Karpas-422 (cell line): ENCODE measurements around the gene FBN1. TPM values are rescaled to one million over a fixed set of nuclear protein-coding genes. Genes with fewer than 3 reads are reported as not detected.

Source experiments
- DNase-seq: peaks from one replicate; pipeline ENCODE4 v3.0.0-alpha.2; 2015
- H2AFZ ChIP-seq: fragments of 200-600 bp; sonication (generic); 2 replicates; pipeline ENCODE4 v1.6.1; 2014; ENCODE audit warnings: antibody characterized with exemption, low read length, mixed read lengths
- H3K27ac ChIP-seq: fragments of 200-600 bp; sonication (generic); 2 replicates; pipeline ENCODE4 v1.5.1; 2014; ENCODE audit warnings: mild to moderate bottlenecking, low read length, moderate library complexity
- H3K27me3 ChIP-seq: fragments of 200-600 bp; sonication (generic); 2 replicates; pipeline ENCODE4 v1.6.1; 2014; ENCODE audit warnings: low read length, mixed read lengths
- H3K36me3 ChIP-seq: fragments of 200-600 bp; sonication (generic); 2 replicates; pipeline ENCODE4 v1.6.1; 2014; ENCODE audit warnings: low read length, mixed read lengths; ENCODE audit not compliant: insufficient read depth
- H3K4me1 ChIP-seq: fragments of 200-600 bp; sonication (generic); 2 replicates; pipeline ENCODE4 v1.6.1; 2014; ENCODE audit warnings: mild to moderate bottlenecking, low read length, mixed read lengths
- H3K4me2 ChIP-seq: fragments of 200-600 bp; sonication (generic); 2 replicates; pipeline ENCODE4 v1.6.1; 2014; ENCODE audit warnings: low read length, low read depth, mild to moderate bottlenecking; ENCODE audit not compliant: poor library complexity, severe bottlenecking
- H3K4me3 ChIP-seq: fragments of 200-600 bp; sonication (generic); 2 replicates; pipeline ENCODE4 v1.5.1; 2014; ENCODE audit warnings: mild to moderate bottlenecking, antibody characterized with exemption, low read length, mixed read lengths
- H3K79me2 ChIP-seq: fragments of 200-600 bp; sonication (generic); 2 replicates; pipeline ENCODE4 v1.6.1; 2014; ENCODE audit warnings: mild to moderate bottlenecking, low read length, mixed read lengths
- H3K9ac ChIP-seq: fragments of 200-600 bp; sonication (generic); 2 replicates; pipeline ENCODE4 v1.6.0; 2014; ENCODE audit warnings: low read length
- H3K9me2 ChIP-seq: fragments of 200-600 bp; sonication (generic), shearing (Covaris generic); replicated peaks from 2 replicates; pipeline ENCODE4 v1.6.0; 2014; ENCODE audit warnings: mild to moderate bottlenecking, low read length, moderate library complexity; ENCODE audit not compliant: insufficient read depth
- H3K9me3 ChIP-seq: fragments of 300-700, 200-600 bp; sonication (generic); 2 replicates; pipeline ENCODE4 v1.6.1; 2014; ENCODE audit warnings: low read length, mixed read lengths
- H4K20me1 ChIP-seq: fragments of 200-600 bp; sonication (generic); 2 replicates; pipeline ENCODE4 v1.6.1; 2014; ENCODE audit warnings: mild to moderate bottlenecking, antibody characterized with exemption, low read length, low read depth; ENCODE audit not compliant: insufficient read depth
- total RNA-seq: library from RNA; depleted of rRNA; stranded (reverse); fragments of >200 nt; shearing (Covaris generic); gene quantifications from 2 replicates; pipeline ENCODE4 v1.2.3, GENCODE V29; 2014; ENCODE audit warnings: low replicate concordance

Gene FBN1
- total RNA-seq, 1 experiment from 2014 or later = 0.86 TPM

DNA sequence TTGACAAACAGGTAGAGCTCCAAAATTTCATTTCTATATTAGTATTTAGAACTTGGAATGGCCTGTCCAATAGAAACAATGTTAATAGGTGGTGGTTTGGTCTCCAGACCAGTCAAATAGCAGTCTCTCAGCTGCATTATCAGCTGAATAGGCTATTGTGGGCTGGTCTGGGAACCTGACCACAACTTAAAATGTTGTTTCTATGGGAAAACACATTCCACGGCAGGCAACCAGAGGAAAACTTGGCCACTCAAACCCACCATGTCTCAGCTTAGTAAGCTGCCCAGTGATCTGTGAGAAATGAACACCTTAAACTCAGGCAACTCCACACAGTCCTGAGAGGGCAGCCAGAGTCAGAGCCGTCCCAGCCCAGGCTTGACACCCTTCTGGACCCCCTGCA lies 20.4 kb downstream of the FBN1 start:
- Histone ChIP-seq H3K4me3 (no peak overlapping the region), H3K4me1 (no peaks in the 10 kb centered on the region; the same call in 1 of the 2 replicates), H3K79me2 (no peaks in the 10 kb centered on the region), H2AFZ (no peak overlapping the region), H3K4me2 (no peak overlapping the region), H3K9me3 (no peaks in the 10 kb centered on the region), H3K9me2 (no peaks in the 10 kb centered on the region), H4K20me1 (no peaks in the 10 kb centered on the region), H3K36me3 (no peaks in the 10 kb centered on the region), H3K27ac (no peak overlapping the region), H3K27me3 (no peaks in the 10 kb centered on the region), H3K9ac (no peak overlapping the region)
- DNase-seq = no peak

DNA sequence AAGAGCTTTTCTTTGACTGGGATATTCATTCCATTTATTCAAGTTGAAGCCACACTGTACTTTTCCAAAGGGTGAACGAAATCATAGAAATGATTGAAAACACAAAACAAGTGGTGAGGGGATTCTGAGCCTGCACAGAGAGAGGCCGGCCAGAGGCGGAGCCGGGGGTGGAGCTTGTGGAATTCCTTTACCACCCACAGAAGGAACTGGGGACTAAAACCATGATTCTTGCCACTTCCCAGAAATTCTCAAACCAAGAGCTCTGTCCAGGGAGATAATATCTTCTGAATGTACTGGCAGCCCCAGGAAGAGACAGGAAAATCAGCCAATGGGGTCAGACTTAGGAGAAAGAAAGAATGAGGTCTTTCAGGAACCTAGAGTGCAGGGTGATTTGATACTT lies 20.8 kb downstream of the FBN1 start:
- Histone ChIP-seq H2AFZ (no peak overlapping the region), H3K9me3 (no peaks in the 10 kb centered on the region)

DNA sequence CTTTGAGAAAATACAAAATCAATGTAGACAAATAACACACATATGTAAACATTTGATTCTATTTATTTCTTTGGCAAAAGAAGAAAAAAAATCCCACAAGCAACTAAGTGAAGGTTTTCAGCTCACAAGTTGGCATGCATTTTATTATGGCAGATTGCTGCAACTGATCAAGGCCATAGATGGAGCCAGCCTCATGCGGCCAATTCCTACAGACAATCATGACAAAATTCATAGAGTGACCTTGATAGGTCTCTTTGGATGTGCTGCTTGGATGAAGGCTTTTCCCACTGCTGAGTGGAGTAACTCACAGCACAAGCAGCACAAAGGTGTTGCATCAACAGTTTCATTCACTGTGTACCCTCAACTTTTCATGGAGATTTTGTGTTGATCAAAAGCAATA lies 22.1 kb downstream of the FBN1 start:
- Histone ChIP-seq H3K27ac (no peak overlapping the region), H3K79me2 (no peaks in the 10 kb centered on the region)
- DNase-seq = no peak

More for the DNA sequence above, 20.8 kb downstream of the FBN1 start:
- H4K20me1 ChIP-seq = no peaks in the 10 kb centered on the region
- H3K9ac ChIP-seq = no peak overlapping the region
- no peaks in the 10 kb centered on the region for H3K27me3 ChIP-seq
- H3K9me2 ChIP-seq = no peaks in the 10 kb centered on the region
- H3K36me3 ChIP-seq = no peaks in the 10 kb centered on the region
- H3K4me2 ChIP-seq = no peak overlapping the region
- H3K79me2 ChIP-seq = no peaks in the 10 kb centered on the region
- H3K4me1 ChIP-seq = no peaks in the 10 kb centered on the region
- DNase-seq = no peak
- no peak overlapping the region for H3K4me3 ChIP-seq
- H3K27ac ChIP-seq = no peak overlapping the region

DNA sequence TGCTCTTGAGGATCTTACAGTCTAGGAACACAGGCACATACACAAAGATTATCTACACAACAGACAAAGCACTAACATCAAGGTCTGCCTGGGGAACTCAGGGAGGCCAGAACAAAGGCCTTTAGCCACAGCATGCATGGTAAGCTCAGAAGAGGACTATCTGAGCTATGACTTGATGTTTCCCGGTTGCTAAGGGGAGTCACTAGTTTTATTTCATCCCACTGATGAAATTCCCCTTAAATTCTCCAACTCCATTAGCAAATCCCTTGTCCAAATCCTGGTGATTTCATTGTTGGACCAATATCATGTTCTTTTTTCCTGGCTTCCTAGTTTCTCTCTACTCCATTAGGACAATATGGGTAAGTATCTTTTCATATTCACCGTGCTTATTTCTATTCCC lies 23.3 kb downstream of the FBN1 start:
- Histone ChIP-seq H3K9ac (no peak overlapping the region), H2AFZ (no peak overlapping the region), H3K36me3 (no peaks in the 10 kb centered on the region), H3K4me2 (no peak overlapping the region), H3K79me2 (no peaks in the 10 kb centered on the region), H3K4me3 (no peak overlapping the region), H4K20me1 (no peaks in the 10 kb centered on the region), H3K9me2 (no peaks in the 10 kb centered on the region), H3K9me3 (no peaks in the 10 kb centered on the region), H3K27ac (no peak overlapping the region), H3K4me1 (no peaks in the 10 kb centered on the region), H3K27me3 (no peaks in the 10 kb centered on the region)
- no peak for DNase-seq

More for the DNA sequence above, 22.1 kb downstream of the FBN1 start:
- Histone ChIP-seq H3K4me1 (no peaks in the 10 kb centered on the region), H3K36me3 (no peaks in the 10 kb centered on the region), H3K9me3 (no peaks in the 10 kb centered on the region), H3K9ac (no peak overlapping the region), H3K4me3 (no peak overlapping the region), H3K9me2 (no peaks in the 10 kb centered on the region), H3K27me3 (no peaks in the 10 kb centered on the region), H2AFZ (no peak overlapping the region), H4K20me1 (no peaks in the 10 kb centered on the region), H3K4me2 (no peak overlapping the region)

DNA sequence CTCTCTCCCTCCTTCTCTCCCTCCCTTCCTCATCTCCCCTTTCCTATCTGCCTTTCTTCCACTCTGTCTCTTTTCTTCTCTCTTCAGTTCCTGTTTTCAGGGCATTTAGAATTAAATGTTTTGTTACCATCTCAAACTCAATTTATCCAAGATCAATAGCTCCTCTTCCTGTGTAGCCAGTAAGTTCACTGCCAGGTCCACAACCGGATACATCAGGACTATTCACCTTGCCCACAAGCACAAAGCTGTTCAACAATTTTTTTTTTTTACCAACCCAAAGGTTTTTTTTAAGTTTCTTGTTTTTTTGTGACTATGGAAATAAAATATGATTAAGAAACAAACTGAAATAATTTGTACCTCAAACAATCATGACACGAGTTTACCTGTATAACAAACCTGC lies 26.1 kb downstream of the FBN1 start:
- Histone ChIP-seq H2AFZ (no peak overlapping the region), H3K4me1 (no peaks in the 10 kb centered on the region), H4K20me1 (no peaks in the 10 kb centered on the region), H3K27me3 (no peaks in the 10 kb centered on the region), H3K27ac (no peak overlapping the region), H3K79me2 (no peaks in the 10 kb centered on the region), H3K36me3 (no peaks in the 10 kb centered on the region), H3K9me2 (no peaks in the 10 kb centered on the region), H3K9me3 (no peaks in the 10 kb centered on the region), H3K9ac (no peak overlapping the region), H3K4me3 (no peak overlapping the region), H3K4me2 (no peak overlapping the region)
- no peak for DNase-seq

DNA sequence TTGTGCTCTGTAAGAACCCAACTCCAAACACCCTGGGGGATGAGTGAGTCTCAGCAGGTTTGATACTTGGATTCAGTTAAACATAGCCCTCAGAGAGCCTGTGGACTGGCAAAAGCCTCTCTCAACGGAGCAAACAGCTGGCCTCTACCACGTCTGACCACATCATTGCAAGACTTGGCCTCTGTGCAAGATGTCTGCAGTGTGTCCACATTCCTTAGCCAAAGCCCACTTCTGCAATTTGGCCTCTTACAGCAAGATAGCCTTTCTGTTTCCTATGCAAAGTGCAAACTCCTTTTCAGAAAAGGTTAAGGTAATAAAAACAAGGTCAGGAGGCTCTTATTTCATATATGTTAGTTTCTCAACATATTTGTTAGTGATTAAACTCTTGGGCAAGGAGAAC lies 27.9 kb downstream of the FBN1 start:
- Histone ChIP-seq H3K36me3 (no peaks in the 10 kb centered on the region), H2AFZ (no peak overlapping the region)
- no peak for DNase-seq

DNA sequence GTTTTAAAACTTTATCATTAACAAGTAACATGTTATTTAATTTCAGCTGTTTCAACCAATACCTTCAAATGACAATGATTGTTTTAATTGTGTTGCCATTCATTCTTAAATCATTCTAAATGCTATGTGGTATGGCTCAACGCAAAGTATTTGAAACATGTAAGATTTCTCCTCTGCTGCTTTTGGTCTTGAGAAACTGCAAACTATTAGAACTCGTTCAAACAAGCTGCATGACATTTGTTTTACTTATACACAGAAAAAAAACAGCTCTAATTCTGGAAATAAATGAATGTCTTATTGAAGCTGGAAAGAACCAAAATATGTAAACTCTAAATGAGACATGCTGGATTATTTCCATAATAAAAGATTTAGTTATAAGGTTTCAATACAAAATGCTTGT lies 29.3 kb downstream of the FBN1 start:
- Histone ChIP-seq H3K4me1 (no peaks in the 10 kb centered on the region), H3K9me2 (no peaks in the 10 kb centered on the region), H3K4me2 (no peak overlapping the region)

More for the DNA sequence above, 27.9 kb downstream of the FBN1 start:
- Histone ChIP-seq H3K4me2 (no peak overlapping the region), H3K9me3 (no peaks in the 10 kb centered on the region), H3K27ac (no peak overlapping the region), H3K9ac (no peak overlapping the region), H4K20me1 (no peaks in the 10 kb centered on the region), H3K4me1 (no peaks in the 10 kb centered on the region), H3K9me2 (no peaks in the 10 kb centered on the region), H3K27me3 (no peaks in the 10 kb centered on the region), H3K4me3 (no peak overlapping the region), H3K79me2 (no peaks in the 10 kb centered on the region)

DNA sequence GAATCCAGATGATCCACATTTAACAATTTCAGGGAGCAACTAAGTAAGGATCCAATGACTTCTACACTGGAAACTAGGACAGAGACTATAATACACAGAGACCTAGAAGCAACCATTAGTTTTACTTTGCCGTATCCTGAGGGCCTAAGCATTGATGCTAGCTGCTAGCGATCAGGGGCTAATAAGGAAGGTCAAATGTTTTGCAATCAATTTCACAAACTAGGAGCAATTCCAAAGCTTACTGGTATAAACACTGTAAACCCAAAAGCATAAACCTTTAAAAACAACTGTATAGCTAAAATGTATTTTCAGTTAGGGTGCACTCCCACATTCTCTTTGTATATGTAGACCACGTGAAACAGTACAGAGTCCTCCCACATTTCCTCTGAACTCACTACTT lies 31.5 kb downstream of the FBN1 start:
- Histone ChIP-seq H3K4me2 (no peak overlapping the region), H3K79me2 (no peaks in the 10 kb centered on the region), H3K27me3 (0 out of 2 replicates have a peak, but pooled peaks cover 3% of the 10 kb centered on the region), H4K20me1 (no peaks in the 10 kb centered on the region), H3K4me1 (no peaks in the 10 kb centered on the region), H3K9ac (no peak overlapping the region), H3K9me2 (no peaks in the 10 kb centered on the region), H3K4me3 (no peak overlapping the region), H2AFZ (no peak overlapping the region), H3K27ac (no peak overlapping the region), H3K36me3 (no peaks in the 10 kb centered on the region), H3K9me3 (no peaks in the 10 kb centered on the region)
- no peak for DNase-seq

More for the DNA sequence above, 29.3 kb downstream of the FBN1 start:
- no peak for DNase-seq
- no peaks in the 10 kb centered on the region for H3K27me3 ChIP-seq
- no peak overlapping the region for H3K27ac ChIP-seq
- H3K9ac ChIP-seq = no peak overlapping the region
- no peaks in the 10 kb centered on the region for H3K9me3 ChIP-seq
- H4K20me1 ChIP-seq = no peaks in the 10 kb centered on the region
- no peak overlapping the region for H2AFZ ChIP-seq
- no peaks in the 10 kb centered on the region for H3K79me2 ChIP-seq
- H3K4me3 ChIP-seq = no peak overlapping the region
- no peaks in the 10 kb centered on the region for H3K36me3 ChIP-seq

DNA sequence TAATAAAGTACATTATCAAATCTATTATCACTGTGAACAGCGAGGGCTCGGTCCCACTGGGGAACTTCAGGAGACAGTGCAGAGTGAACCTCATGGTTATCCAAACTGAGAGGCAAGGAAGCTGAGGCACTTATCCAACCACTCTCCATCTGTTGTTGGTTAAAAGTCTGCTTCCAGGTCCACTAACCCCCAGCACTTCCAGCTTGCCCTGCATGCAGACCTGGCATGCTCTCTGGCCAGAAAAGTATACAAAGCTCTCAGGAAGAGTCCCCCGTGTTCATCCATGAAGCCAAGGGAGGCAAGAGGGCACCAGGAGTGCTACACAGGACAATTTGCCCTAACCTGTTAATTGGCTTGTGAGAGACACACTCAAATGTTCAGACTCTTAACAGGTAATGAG lies 36.0 kb downstream of the FBN1 start:
- Histone ChIP-seq H2AFZ (no peak overlapping the region), H3K4me3 (no peak overlapping the region), H3K4me2 (no peak overlapping the region), H3K27me3 (0 out of 2 replicates have a peak, but pooled peaks cover 3% of the 10 kb centered on the region), H3K9me3 (no peaks in the 10 kb centered on the region), H3K36me3 (no peaks in the 10 kb centered on the region), H3K9ac (no peak overlapping the region), H3K9me2 (no peaks in the 10 kb centered on the region), H3K4me1 (no peaks in the 10 kb centered on the region), H4K20me1 (no peaks in the 10 kb centered on the region), H3K79me2 (no peaks in the 10 kb centered on the region), H3K27ac (no peak overlapping the region)
- no peak for DNase-seq
